H9 (cell line): ENCODE measurements around the gene KCNMB4. TPM values are rescaled to one million over a fixed set of nuclear protein-coding genes. Genes with fewer than 3 reads are reported as not detected.

Experiments
- DNase-seq: peaks from one replicate; pipeline ENCODE4 v3.0.0-alpha.2; 2017
- H2AFZ ChIP-seq: one replicate; pipeline ENCODE4 v1.6.1; 2013; ENCODE audit warnings: mild to moderate bottlenecking, low read length, control low read depth, moderate library complexity
- H2AK5ac ChIP-seq: 2 replicates; pipeline ENCODE4 v1.6.1; 2013; ENCODE audit warnings: low read length, control low read depth, mixed read lengths; ENCODE audit not compliant: insufficient read length
- H2BK120ac ChIP-seq: one replicate; pipeline ENCODE4 v1.6.1; 2013; ENCODE audit warnings: low read depth, mild to moderate bottlenecking, low read length, control low read depth, inconsistent platforms; ENCODE audit not compliant: poor library complexity, severe bottlenecking
- H2BK12ac ChIP-seq: 2 replicates; pipeline ENCODE4 v1.6.1; 2013; ENCODE audit warnings: low read length, control low read depth, mixed read lengths, low read depth; ENCODE audit not compliant: insufficient read length
- H2BK15ac ChIP-seq: 2 replicates; pipeline ENCODE4 v1.6.1; 2013; ENCODE audit warnings: low read depth, low read length, control low read depth
- H2BK20ac ChIP-seq: one replicate; pipeline ENCODE4 v1.6.1; 2013; ENCODE audit warnings: low read depth, mild to moderate bottlenecking, low read length, control low read depth, inconsistent platforms; ENCODE audit not compliant: poor library complexity, severe bottlenecking
- H2BK5ac ChIP-seq: 2 replicates; pipeline ENCODE4 v1.6.1; 2013; ENCODE audit warnings: low read length, control low read depth, mixed read lengths; ENCODE audit not compliant: insufficient read length
- H3K14ac ChIP-seq: 2 replicates; pipeline ENCODE4 v1.6.1; 2013; ENCODE audit warnings: low read length, control low read depth; ENCODE audit not compliant: insufficient read depth
- H3K18ac ChIP-seq: 2 replicates; pipeline ENCODE4 v1.6.1; 2013; ENCODE audit warnings: low read depth, mild to moderate bottlenecking, mixed read lengths, low read length, control low read depth; ENCODE audit not compliant: insufficient read length
- H3K23ac ChIP-seq: 2 replicates; pipeline ENCODE4 v1.6.1; 2013; ENCODE audit warnings: low read length, control low read depth, mixed read lengths, low read depth; ENCODE audit not compliant: insufficient read length
- H3K23me2 ChIP-seq: 2 replicates; pipeline ENCODE4 v1.6.1; 2013; ENCODE audit warnings: low read depth, mild to moderate bottlenecking, mixed read lengths, low read length, control low read depth; ENCODE audit not compliant: insufficient read length, poor library complexity, severe bottlenecking
- H3K27ac ChIP-seq: 2 replicates; pipeline ENCODE4 v1.5.1; 2013; ENCODE audit warnings: low read length, control low read depth, mixed read lengths, low read depth; ENCODE audit not compliant: insufficient read length
- H3K27me3 ChIP-seq: 2 replicates; pipeline ENCODE4 v1.6.1; 2013; ENCODE audit warnings: low read length, control low read depth, inconsistent platforms; ENCODE audit not compliant: insufficient read depth
- H3K4ac ChIP-seq: 2 replicates; pipeline ENCODE4 v1.6.1; 2013; ENCODE audit warnings: low read depth, mild to moderate bottlenecking, control low read depth, inconsistent platforms, low read length, moderate library complexity
- H3K4me1 ChIP-seq: 2 replicates; pipeline ENCODE4 v1.6.1; 2013; ENCODE audit warnings: low read length, control low read depth, inconsistent platforms; ENCODE audit not compliant: insufficient read depth
- H3K4me2 ChIP-seq: 2 replicates; pipeline ENCODE4 v1.6.1; 2013; ENCODE audit warnings: low read length, control low read depth, mixed read lengths; ENCODE audit not compliant: insufficient read length, insufficient read depth
- H3K56ac ChIP-seq: 2 replicates; pipeline ENCODE4 v1.6.1; 2013; ENCODE audit warnings: low read depth, mild to moderate bottlenecking, mixed read lengths, low read length, control low read depth; ENCODE audit not compliant: insufficient read length
- H3K79me1 ChIP-seq: 2 replicates; pipeline ENCODE4 v1.6.1; 2013; ENCODE audit warnings: low read depth, mild to moderate bottlenecking, moderate library complexity, low read length, control low read depth, inconsistent platforms; ENCODE audit not compliant: insufficient read depth, poor library complexity, severe bottlenecking
- H3K79me2 ChIP-seq: 2 replicates; pipeline ENCODE4 v1.6.1; 2013; ENCODE audit warnings: low read length, control low read depth, inconsistent platforms; ENCODE audit not compliant: insufficient read depth
- H3K9ac ChIP-seq: 2 replicates; pipeline ENCODE4 v1.6.1; 2013; ENCODE audit warnings: low read length, control low read depth, mixed read lengths; ENCODE audit not compliant: insufficient read length; ENCODE audit errors: extremely low read depth
- H3K9me3 ChIP-seq: one replicate; pipeline ENCODE4 v1.6.1; 2013; ENCODE audit warnings: low read depth, low read length, inconsistent platforms; ENCODE audit not compliant: control insufficient read depth
- H3T11ph ChIP-seq: one replicate; pipeline ENCODE4 v1.6.1; 2013; ENCODE audit warnings: mild to moderate bottlenecking, low read length, control low read depth, inconsistent platforms
- H4K20me1 ChIP-seq: one replicate; pipeline ENCODE4 v1.6.1; 2013; ENCODE audit not compliant: control insufficient read depth, insufficient read length, insufficient read depth
- H4K5ac ChIP-seq: 2 replicates; pipeline ENCODE4 v1.6.1; 2013; ENCODE audit warnings: low read depth, mild to moderate bottlenecking, mixed read lengths, low read length, control low read depth; ENCODE audit not compliant: insufficient read length
- H4K8ac ChIP-seq: replicated peaks from 2 replicates; pipeline ENCODE4 v1.6.1; 2013; ENCODE audit warnings: low read length, control low read depth, mixed read lengths, low read depth; ENCODE audit not compliant: insufficient read length
- H4K91ac ChIP-seq: 2 replicates; pipeline ENCODE4 v1.6.1; 2013; ENCODE audit warnings: low read depth, mild to moderate bottlenecking, moderate library complexity, mixed read lengths, low read length, control low read depth; ENCODE audit not compliant: insufficient read length
- H3K27ac Mint-ChIP-seq, 3 experiments: 2 replicates in 2 of 3; 3 replicates in 1 of 3; pipeline ENCODE4 v1.8.0; 2020 to 2021; ENCODE audit warnings: mixed read lengths in 3 of 3, mild to moderate bottlenecking in 1 of 3, moderate library complexity in 1 of 3
- H3K27me3 Mint-ChIP-seq: 2 replicates; pipeline ENCODE4 v1.8.0; 2021; ENCODE audit warnings: low read depth, mild to moderate bottlenecking, moderate library complexity, mixed read lengths
- H3K36me3 Mint-ChIP-seq, 3 experiments: 2 replicates in 2 of 3; 3 replicates in 1 of 3; pipeline ENCODE4 v1.8.0; 2020 to 2021; ENCODE audit warnings: low read depth in 3 of 3, mixed read lengths in 3 of 3; ENCODE audit not compliant: insufficient read depth in 1 of 3
- H3K4me1 Mint-ChIP-seq, 2 experiments: 2 replicates each; pipeline ENCODE4 v1.8.0; 2020; ENCODE audit warnings: mixed read lengths in 2 of 2
- H3K4me3 Mint-ChIP-seq, 2 experiments: 2 replicates in 1 of 2; 3 replicates in 1 of 2; pipeline ENCODE4 v1.8.0; 2020 to 2021; ENCODE audit warnings: mild to moderate bottlenecking in 2 of 2, mixed read lengths in 2 of 2, moderate library complexity in 1 of 2
- H3K9me3 Mint-ChIP-seq, 2 experiments: 2 replicates in 1 of 2; 3 replicates in 1 of 2; pipeline ENCODE4 v1.8.0; 2020; ENCODE audit warnings: mild to moderate bottlenecking in 2 of 2, mixed read lengths in 2 of 2, moderate library complexity in 1 of 2
- WGBS: extraction: QIAGEN DNeasy Blood & Tissue Kit; methylation state at CpG from one replicate; pipeline ENCODE4 v1.1.7; 2013; ENCODE audit warnings: missing lambda C conversion rate, low lambda C conversion rate, mixed read lengths; ENCODE audit not compliant: insufficient read length; ENCODE audit errors: extremely low coverage; 5-methylcytosine and 5-hydroxymethylcytosine counted together
- total RNA-seq: library from RNA; stranded (reverse); gene quantifications from 2 replicates; pipeline ENCODE4 v1.2.1, GENCODE V29; 2021
- TF ChIP-seq, protein P1 (sequence below): fragments of 200-600 bp; sonication (generic); conservative IDR thresholded peaks from 3 replicates; pipeline ENCODE4 v1.8.0; 2021; ENCODE audit warnings: antibody characterized with exemption, mild to moderate bottlenecking

Gene KCNMB4
- total RNA-seq, 1 experiment from 2014 or later, result 16.2 TPM

DNA sequence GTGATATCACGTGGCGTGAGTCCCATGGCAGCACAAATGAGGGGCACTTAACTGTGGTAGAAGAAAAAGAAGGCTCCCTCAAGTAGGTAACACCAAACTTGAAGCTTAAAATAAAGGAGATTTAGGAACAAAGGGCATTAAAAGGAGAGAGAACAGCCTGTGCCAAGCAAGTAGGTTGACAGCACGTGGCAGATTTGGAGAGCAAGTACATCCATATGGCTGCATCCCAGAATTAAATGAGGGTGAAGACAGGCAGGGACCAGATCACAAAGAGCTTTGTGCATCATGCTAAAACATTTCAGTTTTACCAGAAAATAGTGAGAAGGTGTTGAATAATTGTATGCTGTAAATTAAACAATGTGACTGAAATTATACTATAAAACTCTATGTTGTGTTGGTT, 32.8 kb downstream of the KCNMB4 start:
- Histone ChIP-seq H4K20me1 (no peaks in the 10 kb centered on the region), H3K27ac (no peak overlapping the region), H3T11ph (no peak overlapping the region), H3K56ac (no peak overlapping the region), H4K91ac (no peak overlapping the region), H4K8ac (no peak overlapping the region), H2AFZ (no peak overlapping the region), H3K9ac (no peak overlapping the region), H2AK5ac (no peak overlapping the region), H2BK15ac (no peak overlapping the region), H3K4me2 (no peak overlapping the region), H2BK120ac (no peak overlapping the region), H3K18ac (no peak overlapping the region), H3K79me2 (no peaks in the 10 kb centered on the region), H2BK20ac (no peak overlapping the region), H3K4me1 (no peaks in the 10 kb centered on the region), H3K79me1 (peaks cover 2% of the 10 kb centered on the region), H2BK12ac (no peak overlapping the region), H3K14ac (no peak overlapping the region), H3K9me3 (no peaks in the 10 kb centered on the region), H3K23me2 (no peaks in the 10 kb centered on the region), H2BK5ac (no peak overlapping the region), H3K23ac (no peak overlapping the region), H3K4ac (no peak overlapping the region), H3K27me3 (no peaks in the 10 kb centered on the region), H4K5ac (no peak overlapping the region)
- no peak overlapping the region for H3K4me3 Mint-ChIP-seq
- no peaks in the 10 kb centered on the region for H3K9me3 Mint-ChIP-seq
- peak overlapping the region in 1 of 3 experiments; percentile 74; a peak in 2 of 7 replicates for H3K27ac Mint-ChIP-seq
- H3K4me1 Mint-ChIP-seq, result peaks cover 0 to 2% of the 10 kb centered on the region in 2 experiments; a peak in 2 of 4 replicates
- WGBS, result no CpG with 5 or more reads among the region's 3 CpGs
- DNase-seq, result no peak
- H3K36me3 Mint-ChIP-seq, result peaks cover 10 to 23% (median 19%) of the 10 kb centered on the region in 3 experiments
- TF ChIP-seq, protein P1, sequence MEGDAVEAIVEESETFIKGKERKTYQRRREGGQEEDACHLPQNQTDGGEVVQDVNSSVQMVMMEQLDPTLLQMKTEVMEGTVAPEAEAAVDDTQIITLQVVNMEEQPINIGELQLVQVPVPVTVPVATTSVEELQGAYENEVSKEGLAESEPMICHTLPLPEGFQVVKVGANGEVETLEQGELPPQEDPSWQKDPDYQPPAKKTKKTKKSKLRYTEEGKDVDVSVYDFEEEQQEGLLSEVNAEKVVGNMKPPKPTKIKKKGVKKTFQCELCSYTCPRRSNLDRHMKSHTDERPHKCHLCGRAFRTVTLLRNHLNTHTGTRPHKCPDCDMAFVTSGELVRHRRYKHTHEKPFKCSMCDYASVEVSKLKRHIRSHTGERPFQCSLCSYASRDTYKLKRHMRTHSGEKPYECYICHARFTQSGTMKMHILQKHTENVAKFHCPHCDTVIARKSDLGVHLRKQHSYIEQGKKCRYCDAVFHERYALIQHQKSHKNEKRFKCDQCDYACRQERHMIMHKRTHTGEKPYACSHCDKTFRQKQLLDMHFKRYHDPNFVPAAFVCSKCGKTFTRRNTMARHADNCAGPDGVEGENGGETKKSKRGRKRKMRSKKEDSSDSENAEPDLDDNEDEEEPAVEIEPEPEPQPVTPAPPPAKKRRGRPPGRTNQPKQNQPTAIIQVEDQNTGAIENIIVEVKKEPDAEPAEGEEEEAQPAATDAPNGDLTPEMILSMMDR, result no peak
- H3K27me3 Mint-ChIP-seq, result no peaks in the 10 kb centered on the region
